H1 (cell line): ENCODE measurements around the gene RAET1G. TPM values are rescaled to one million over a fixed set of nuclear protein-coding genes. Genes with fewer than 3 reads are reported as not detected.

Experiments used
- CTCF ChIA-PET: fragments of 300-600 bp; sonication (Branson Sonifier 250); formaldehyde crosslinking; loops from one replicate; lab custom pipeline; 2021; ENCODE audit not compliant: partially characterized antibody; lab: Charles Lee
- POLR2A ChIA-PET: fragments of 300-600 bp; sonication (Branson Sonifier 250); formaldehyde crosslinking; loops from one replicate; lab custom pipeline; 2021; ENCODE audit warnings: inconsistent platforms; ENCODE audit not compliant: partially characterized antibody; lab: Charles Lee
- DNase-seq, 2 experiments: peaks; one replicate each; pipeline versions ENCODE4 v3.0.0 to v3.0.0-alpha.2; 2010 to 2022; ENCODE audit warnings: low spot score in 2 of 2, low read depth in 1 of 2, mixed read lengths in 1 of 2
- FAIRE-seq: peaks from 2 replicates; lab custom pipeline; 2011; peaks lifted over from hg19 to GRCh38; lab: Jason Lieb, UNC
- H2AFZ ChIP-seq: 2 replicates; pipeline ENCODE4 v1.8.1; 2012; ENCODE audit warnings: low read length, inconsistent platforms
- H2AK5ac ChIP-seq: 2 replicates; pipeline ENCODE4 v1.6.1; 2013; ENCODE audit warnings: low read depth, low read length
- H2BK120ac ChIP-seq: replicated peaks from 2 replicates; pipeline ENCODE3; 2013; ENCODE audit warnings: low read depth, low read length, inconsistent platforms
- H2BK12ac ChIP-seq: 2 replicates; pipeline ENCODE4 v1.6.1; 2013; ENCODE audit warnings: low read depth, low read length
- H2BK15ac ChIP-seq: 2 replicates; pipeline ENCODE4 v1.6.1; 2013; ENCODE audit warnings: low read length
- H2BK20ac ChIP-seq: 2 replicates; pipeline ENCODE4 v1.6.1; 2013; ENCODE audit warnings: low read length
- H2BK5ac ChIP-seq: 2 replicates; pipeline ENCODE4 v1.6.1; 2013; ENCODE audit warnings: low read depth, low read length
- H3K14ac ChIP-seq: 2 replicates; pipeline ENCODE4 v1.6.1; 2013; ENCODE audit warnings: inconsistent platforms; ENCODE audit not compliant: insufficient read length
- H3K18ac ChIP-seq: 2 replicates; pipeline ENCODE4 v1.6.1; 2013; ENCODE audit warnings: low read length; ENCODE audit errors: extremely low read depth
- H3K23ac ChIP-seq: 2 replicates; pipeline ENCODE4 v1.6.1; 2013; ENCODE audit warnings: inconsistent platforms; ENCODE audit not compliant: insufficient read length
- H3K23me2 ChIP-seq: 2 replicates; pipeline ENCODE4 v1.6.1; 2013; ENCODE audit warnings: low read depth, low read length
- H3K27ac ChIP-seq: 2 replicates; pipeline ENCODE4 v1.6.1; 2011; ENCODE audit warnings: low read depth, low read length, inconsistent platforms
- H3K27me3 ChIP-seq, 4 experiments: replicated peaks in 1 of 4; 1 replicate in 1 of 4; 2 replicates in 3 of 4; pipeline versions ENCODE4 v1.6.1 to v1.8.1; 2011 to 2013; ENCODE audit warnings: low read length in 3 of 4, mild to moderate bottlenecking in 3 of 4, inconsistent platforms in 2 of 4, mixed read lengths in 2 of 4, moderate library complexity in 1 of 4; ENCODE audit not compliant: control insufficient read depth in 3 of 4, insufficient read depth in 3 of 4; ENCODE audit errors: extremely low read depth in 1 of 4
- H3K36me3 ChIP-seq, 4 experiments: 2 replicates each; pipeline versions ENCODE4 v1.6.1 to v1.8.1; 2011 to 2013; ENCODE audit warnings: mild to moderate bottlenecking in 4 of 4, low read length in 3 of 4, moderate library complexity in 2 of 4, control low read depth in 1 of 4, inconsistent platforms in 1 of 4; ENCODE audit not compliant: insufficient read depth in 4 of 4, control insufficient read depth in 2 of 4
- H3K4ac ChIP-seq: replicated peaks from 2 replicates; pipeline ENCODE3; 2013; ENCODE audit warnings: low read length, low read depth, mixed read lengths, inconsistent platforms; ENCODE audit not compliant: insufficient read length
- H3K4me1 ChIP-seq, 4 experiments: replicated peaks in 1 of 4; 1 replicate in 1 of 4; 2 replicates in 3 of 4; pipeline versions ENCODE4 v1.6.1 to v1.8.1; 2011 to 2013; ENCODE audit warnings: low read length in 3 of 4, inconsistent platforms in 2 of 4, mixed read lengths in 1 of 4; ENCODE audit not compliant: insufficient read depth in 4 of 4, control insufficient read depth in 3 of 4
- H3K4me2 ChIP-seq, 2 experiments: 2 replicates each; pipeline versions ENCODE4 v1.6.1 to v1.8.1; 2011 to 2013; ENCODE audit warnings: low read depth in 2 of 2, low read length in 2 of 2, control low read depth in 1 of 2, inconsistent platforms in 1 of 2, mild to moderate bottlenecking in 1 of 2; ENCODE audit not compliant: insufficient read depth in 1 of 2
- H3K4me3 ChIP-seq, 4 experiments: fragments of 200-600, 300-600 bp in 1 of 4; sonication (generic), shearing (Covaris generic), sonication (Bioruptor Twin) in 1 of 4; 2 replicates each; pipeline versions ENCODE4 v1.5.1 to v1.8.1; 2011 to 2016; ENCODE audit warnings: low read length in 4 of 4, low read depth in 3 of 4, control low read depth in 2 of 4, inconsistent platforms in 2 of 4, mild to moderate bottlenecking in 2 of 4, mixed read lengths in 1 of 4, moderate library complexity in 1 of 4; ENCODE audit not compliant: insufficient read depth in 2 of 4; ENCODE audit errors: extremely low read depth in 1 of 4
- H3K56ac ChIP-seq: replicated peaks from 2 replicates; pipeline ENCODE3; 2013; ENCODE audit warnings: low read depth, mild to moderate bottlenecking, mixed read lengths, low read length, inconsistent platforms; ENCODE audit not compliant: insufficient read length
- H3K79me1 ChIP-seq: 2 replicates; pipeline ENCODE4 v1.6.1; 2013; ENCODE audit warnings: low read depth, low read length, control low read depth
- H3K79me2 ChIP-seq, 2 experiments: 2 replicates each; pipeline versions ENCODE4 v1.6.1 to v1.8.1; 2012 to 2013; ENCODE audit warnings: low read length in 2 of 2, mild to moderate bottlenecking in 2 of 2, inconsistent platforms in 1 of 2; ENCODE audit not compliant: insufficient read depth in 2 of 2, control insufficient read depth in 1 of 2
- H3K9ac ChIP-seq, 4 experiments: replicated peaks in 1 of 4; 1 replicate in 1 of 4; 2 replicates in 3 of 4; pipeline versions ENCODE4 v1.6.1 to v1.8.1; 2011 to 2013; ENCODE audit warnings: low read depth in 3 of 4, low read length in 3 of 4, control low read depth in 2 of 4, mild to moderate bottlenecking in 2 of 4, moderate library complexity in 2 of 4, inconsistent platforms in 1 of 4; ENCODE audit errors: extremely low read depth in 1 of 4
- H3K9me3 ChIP-seq, 2 experiments: 2 replicates each; pipeline versions ENCODE4 v1.6.1 to v1.8.1; 2012 to 2013; ENCODE audit warnings: mild to moderate bottlenecking in 2 of 2, moderate library complexity in 2 of 2, control low read depth in 1 of 2, inconsistent platforms in 1 of 2, low read depth in 1 of 2, low read length in 1 of 2, mixed read lengths in 1 of 2; ENCODE audit not compliant: insufficient read depth in 2 of 2
- H4K20me1 ChIP-seq, 2 experiments: replicated peaks in 1 of 2; 2 replicates each; pipeline versions ENCODE3 to v1.8.1; 2011 to 2013; ENCODE audit warnings: inconsistent platforms in 2 of 2, low read length in 2 of 2, mild to moderate bottlenecking in 1 of 2; ENCODE audit not compliant: insufficient read depth in 2 of 2, control insufficient read depth in 1 of 2
- H4K5ac ChIP-seq: 2 replicates; pipeline ENCODE4 v1.6.1; 2013; ENCODE audit warnings: low read length, low read depth, mixed read lengths, inconsistent platforms; ENCODE audit not compliant: insufficient read length
- H4K8ac ChIP-seq: 2 replicates; pipeline ENCODE4 v1.8.0; 2013; ENCODE audit warnings: mild to moderate bottlenecking, moderate library complexity, low read length, inconsistent platforms; ENCODE audit not compliant: insufficient read depth; ENCODE audit errors: extremely low read depth
- H4K91ac ChIP-seq: replicated peaks from 2 replicates; pipeline ENCODE3; 2013; ENCODE audit warnings: low read length, mixed read lengths, inconsistent platforms; ENCODE audit not compliant: insufficient read length
- ZNF274 ChIP-seq: IDR thresholded peaks from 2 replicates; pipeline ENCODE4 v1.7.0; 2012; ENCODE audit warnings: low read length, borderline replicate concordance; ENCODE audit errors: extremely low read depth
- WGBS, 2 experiments: shearing (Covaris generic) in 1 of 2; methylation state at CpG; one replicate each; pipeline versions ENCODE4 v1.1.6 to v1.1.7; 2013 to 2015; ENCODE audit warnings: low lambda C conversion rate in 2 of 2, mixed read lengths in 2 of 2, inconsistent platforms in 1 of 2, low coverage in 1 of 2, missing lambda C conversion rate in 1 of 2; ENCODE audit not compliant: insufficient replicate concordance in 2 of 2, insufficient coverage in 1 of 2, insufficient read length in 1 of 2; ENCODE audit errors: extremely low coverage in 1 of 2, missing lambda C conversion rate in 1 of 2; 5-methylcytosine and 5-hydroxymethylcytosine counted together
- polyA plus RNA-seq, 7 experiments: library from polyadenylated mRNA; depleted of rRNA in 3 of 7; stranded (reverse) in 5 of 7; unstranded in 2 of 7; fragments of >200 nt in 5 of 7; fragments of 200-250 nt in 2 of 7; gene quantifications; 1 replicate in 5 of 7; 2 replicates in 1 of 7; 4 replicates in 1 of 7; pipeline versions ENCODE4 v1.2.1 to v1.2.3, GENCODE V29; 2011 to 2013; ENCODE audit warnings: missing spikeins in 2 of 7, mixed read lengths in 2 of 7
- total RNA-seq: library from RNA; stranded (reverse); fragmentation: NEBNext Ultra II Directional; extraction: Animal tissue kit (Norgen Biotek cat#: 25700); gene quantifications from 2 replicates; pipeline ENCODE4 v1.2.1, GENCODE V29; 2021

The RAET1G gene
- total and polyA plus RNA-seq, 2 of the 8 experiments (the other 6 are each of a cell fraction or from before 2014, with no cell fraction given): 0.08 TPM; not detected in 1

DNA sequence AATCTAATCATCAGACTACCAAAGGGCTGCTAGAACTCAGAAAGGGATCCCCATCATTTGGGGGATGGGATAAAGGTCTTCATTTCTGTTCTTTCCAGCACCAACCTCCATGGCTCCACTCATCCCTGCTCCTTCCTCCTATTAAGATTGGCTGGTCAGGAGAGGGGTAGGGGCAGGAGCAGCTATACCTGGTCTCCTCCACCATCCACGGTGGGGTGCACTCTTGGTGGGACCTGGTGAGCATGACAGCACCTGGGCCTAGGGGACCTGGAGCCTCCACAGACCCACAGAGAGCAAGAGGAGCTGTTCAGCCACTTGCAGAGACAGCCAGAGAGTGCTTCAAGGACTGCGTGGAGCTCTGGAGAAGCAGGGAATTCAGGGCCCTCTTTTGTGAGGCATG is 12.7 kb upstream of the RAET1G start:
- no peak overlapping the region for H3K23ac ChIP-seq
- no peak overlapping the region for H2BK120ac ChIP-seq
- FAIRE-seq (no peak), DNase-seq (no peak)
- no peak overlapping the region for H4K8ac ChIP-seq
- no peak overlapping the region for H3K4ac ChIP-seq
- H3K18ac ChIP-seq: no peak overlapping the region
- no peaks in the 10 kb centered on the region for H3K79me1 ChIP-seq
- peaks cover 49 to 66% (median 60%) of the 10 kb centered on the region in 4 experiments for H3K27me3 ChIP-seq
- no peak overlapping the region for H2BK15ac ChIP-seq
- H4K91ac ChIP-seq: no peak overlapping the region
- ChIA-PET CTCF (interaction anchor here (0.9 to 2.5 kb wide), 9 partner anchors 22 to 81 kb away, joined by 3 to 12 read pairs (median 4); no protein-coding TSS in a partner anchor), POLR2A (interaction anchor here (0.7 kb wide), 1 partner anchor 110 kb away, joined by 3 read pairs; no protein-coding TSS in a partner anchor)
- peaks cover 0 to 6% (median 3%) of the 10 kb centered on the region in 4 experiments; a peak in 5 of 7 replicates for H3K4me1 ChIP-seq
- H3K9ac ChIP-seq: no peak overlapping the region
- H2BK5ac ChIP-seq: no peak overlapping the region
- H3K4me3 ChIP-seq: no peak overlapping the region
- H3K23me2 ChIP-seq: peaks cover 7% of the 10 kb centered on the region; the same call in 1 of the 2 replicates
- H2AK5ac ChIP-seq: no peak overlapping the region
- no peaks in the 10 kb centered on the region for H3K79me2 ChIP-seq
- H3K56ac ChIP-seq: no peak overlapping the region
- H3K4me2 ChIP-seq: no peak overlapping the region
- no peak overlapping the region for H3K27ac ChIP-seq
- no peak overlapping the region for H4K5ac ChIP-seq
- no peak overlapping the region for H2AFZ ChIP-seq
- no peak overlapping the region for H3K14ac ChIP-seq
- no peak for TF ChIP-seq ZNF274
- H3K36me3 ChIP-seq: peaks cover 0 to 4% (median 0%) of the 10 kb centered on the region in 4 experiments; a peak in 1 of 8 replicates
- no peak overlapping the region for H2BK20ac ChIP-seq
- H3K9me3 ChIP-seq: no peaks in the 10 kb centered on the region
- 73% methylated on average over 2 of the region's 2 CpGs; no CpG with 5 or more reads in 1 of the 2 experiments for WGBS, 2 experiments
- peaks cover 6 to 11% of the 10 kb centered on the region in 2 experiments for H4K20me1 ChIP-seq
- H2BK12ac ChIP-seq: no peak overlapping the region
